ACHN (cell line): ENCODE data around the gene TMEM35B.
"Not testable (repeated sequence)": the region's sequence is repeated elsewhere in the genome, so short reads cannot be mapped to it uniquely, and the experiment has no call there.

Experiments
- DNase-seq: peaks from one replicate; pipeline ENCODE4 v3.0.0-alpha.2; 2015
- in situ Hi-C: cut with HindIII; loops from 2 replicates; pipeline ENCODE4 v1.10.0; 2017; ENCODE audit warnings: low sequenced_read_pairs, low pct_ligation_motif_present, low pct_unique_long_range_greater_than_20kb

The TMEM35B gene

DNA sequence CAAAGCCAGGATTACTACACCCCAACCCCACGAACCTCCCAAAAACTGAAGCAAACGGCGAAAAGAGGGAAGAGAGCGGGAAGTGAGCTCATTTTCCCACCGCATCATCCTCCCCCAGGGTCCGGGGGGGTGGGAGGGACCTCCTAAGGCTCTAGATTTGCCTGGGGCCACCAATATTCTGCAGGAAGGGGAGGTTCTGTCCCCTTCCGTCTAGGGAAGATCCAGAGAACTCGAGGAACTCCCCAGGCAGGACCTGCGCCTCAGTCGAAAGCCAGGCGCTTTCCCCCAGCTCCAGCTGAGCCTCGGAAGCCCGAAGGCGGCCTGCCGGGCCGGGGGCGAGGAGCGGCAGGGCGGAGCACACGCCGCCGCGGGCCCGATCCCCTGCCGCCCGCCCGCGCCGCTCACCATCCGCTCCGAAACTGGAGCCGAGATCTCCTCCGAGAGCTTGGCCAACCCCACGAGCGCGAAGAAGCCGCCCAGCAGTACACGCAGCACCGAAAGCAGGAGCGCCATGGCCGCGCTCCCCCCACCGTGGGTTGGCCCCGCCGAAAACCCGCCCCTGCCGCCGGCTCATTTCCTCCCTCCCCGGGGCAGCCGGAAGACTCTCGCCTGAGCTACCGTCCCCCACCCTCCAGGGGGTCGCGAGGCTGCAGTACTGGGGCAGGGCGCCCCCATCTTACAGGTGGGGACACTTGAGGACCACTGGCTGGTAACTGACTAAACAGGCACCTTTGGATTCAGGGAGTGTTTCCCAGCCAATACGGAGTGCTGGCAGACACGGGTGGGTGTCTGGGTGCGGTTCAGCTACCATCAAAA is at the start of gene TMEM35B:
TSS of gene TMEM35B (minus strand) at position 555 of the 816 bp plus-strand sequence. CDS start at position 513, 42 bp downstream.
- DNase-seq, result peak; percentile 51
- in situ Hi-C loops, result no loop called here

DNA sequence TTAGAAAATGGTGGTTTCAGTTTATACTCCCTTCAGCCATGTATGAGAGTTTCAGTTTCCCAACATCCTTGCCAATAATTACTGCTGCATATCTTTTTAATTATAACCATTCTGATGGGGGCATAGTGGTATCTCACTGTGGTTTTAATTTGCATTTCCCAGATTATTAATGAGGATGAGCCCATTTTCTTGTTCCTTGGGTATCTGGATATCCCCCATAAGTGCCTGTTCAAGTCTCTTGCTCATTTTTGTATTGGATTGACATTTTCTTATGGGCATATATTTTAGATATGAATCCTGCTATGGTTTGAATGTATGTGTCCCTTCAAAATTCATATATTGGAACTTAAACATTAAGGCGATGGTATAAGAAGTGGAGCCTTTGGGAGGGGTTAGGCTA is 48.2 kb upstream of the TMEM35B start:
- in situ Hi-C loops, result no loop called here

DNA sequence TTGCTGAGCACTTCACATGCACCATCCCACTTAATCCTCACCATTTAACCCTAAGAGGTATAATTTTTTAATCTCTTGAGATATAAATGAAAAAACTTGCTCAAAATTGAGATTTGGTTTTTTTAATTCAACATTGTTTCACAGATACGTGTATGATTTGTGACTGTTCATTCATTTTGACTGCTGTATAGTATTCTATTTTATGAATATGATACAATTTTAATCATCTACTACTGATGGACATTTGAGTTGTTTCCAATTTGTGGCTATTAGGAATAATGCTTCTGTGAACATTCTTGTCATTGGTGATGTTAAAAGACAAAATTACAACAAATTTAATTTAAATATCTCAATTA is 47.2 kb upstream of the TMEM35B start:
- in situ Hi-C loops, result no loop called here

More for the DNA sequence above, 48.2 kb upstream of the TMEM35B start:
- DNase-seq, result no peak

DNA sequence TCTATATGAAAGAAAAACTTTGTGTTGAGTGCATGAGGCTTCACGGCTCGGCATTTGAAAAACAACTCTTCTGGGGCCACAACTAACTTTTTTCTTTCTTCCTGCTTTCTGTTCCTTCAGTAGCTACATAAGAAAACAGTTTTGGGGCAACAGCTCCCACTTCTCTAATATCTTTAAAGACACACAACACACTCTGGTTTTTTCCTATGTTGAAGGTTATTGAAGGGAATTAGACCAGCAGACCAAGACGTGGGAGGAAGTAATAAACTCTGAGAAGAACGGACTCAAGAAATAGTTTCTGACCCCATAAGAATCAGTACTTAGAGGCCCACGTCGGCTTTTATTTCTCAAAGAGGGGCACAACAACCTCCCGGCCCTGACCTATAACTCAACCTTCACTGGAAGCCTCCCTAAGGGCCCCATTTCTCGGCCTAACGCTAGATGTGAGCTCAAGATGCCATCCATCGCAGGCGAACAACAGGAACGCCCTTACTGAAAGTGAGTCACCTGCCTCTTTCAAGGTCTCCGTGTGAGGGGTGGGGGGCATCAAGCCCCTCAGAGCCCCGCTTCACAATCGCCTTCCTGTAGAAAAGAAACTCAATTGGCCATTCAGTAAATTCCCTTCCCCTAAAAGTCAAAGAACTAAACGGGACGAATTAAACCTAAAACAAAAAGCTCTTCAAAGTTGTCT is 45.8 kb upstream of the TMEM35B start:
- DNase-seq, result peak; percentile 47
- in situ Hi-C loops, result no loop called here

More for the DNA sequence above, 47.2 kb upstream of the TMEM35B start:
- DNase-seq, result no peak

DNA sequence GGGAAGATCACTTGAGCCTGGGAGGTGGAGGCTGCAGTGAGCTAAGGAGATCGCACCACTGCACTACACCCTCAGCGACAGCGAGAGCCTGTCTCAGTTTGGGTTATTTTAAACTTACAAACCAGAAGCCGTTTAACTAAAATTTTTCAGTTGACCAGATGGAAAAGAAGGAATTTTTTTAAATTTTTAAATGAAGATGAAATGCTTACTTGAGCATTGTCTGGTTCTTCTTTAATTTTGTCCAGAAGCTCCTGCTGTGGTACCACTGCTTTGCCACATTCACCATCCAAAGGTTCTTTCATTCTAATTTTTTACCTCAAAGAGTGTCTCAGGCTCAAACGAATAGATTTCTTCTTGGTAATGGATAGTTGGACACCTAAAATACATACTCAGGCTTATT is 45.2 kb upstream of the TMEM35B start:
- in situ Hi-C loops, result no loop called here
- no peak for DNase-seq

DNA sequence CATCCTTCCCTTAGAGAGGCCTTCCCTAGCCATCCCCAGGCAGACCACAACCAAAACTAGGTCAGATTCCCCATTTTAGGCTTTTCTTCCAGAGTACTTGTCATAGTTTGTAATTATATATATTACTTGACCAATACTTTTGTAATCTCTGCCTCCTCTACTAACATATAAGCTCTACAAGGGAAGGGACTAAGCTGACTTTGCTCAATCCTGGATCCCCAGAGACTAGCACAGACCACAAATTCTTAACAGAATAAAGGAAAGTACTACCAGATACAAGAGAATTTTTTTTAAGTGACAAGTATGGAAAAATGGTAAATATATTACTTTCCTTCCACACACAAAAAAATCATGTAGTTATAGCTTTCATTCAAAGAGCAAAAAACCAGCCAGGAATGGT is 44.6 kb upstream of the TMEM35B start:
- in situ Hi-C loops, result no loop called here

DNA sequence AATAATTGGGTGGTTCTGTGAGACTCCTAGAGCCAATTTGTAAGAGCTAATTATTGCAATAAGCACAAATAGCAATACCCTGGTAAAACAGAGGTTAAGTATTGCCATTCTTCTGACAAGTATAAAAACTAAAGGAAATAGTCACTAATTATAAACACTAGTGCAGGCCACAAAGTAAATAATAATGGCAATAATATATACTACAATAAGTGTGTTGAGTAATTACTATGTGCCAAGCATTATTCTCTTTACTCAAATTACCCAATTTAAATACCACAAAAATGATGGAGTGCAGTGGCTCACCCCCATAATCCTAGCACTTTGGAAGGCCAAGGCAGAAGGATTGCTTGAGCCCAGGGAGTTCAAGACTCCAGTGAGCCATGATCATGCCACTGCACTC is 31.3 kb upstream of the TMEM35B start:
- no peak for DNase-seq
- in situ Hi-C loops, result no loop called here

More for the DNA sequence above, 44.6 kb upstream of the TMEM35B start:
- no peak for DNase-seq

DNA sequence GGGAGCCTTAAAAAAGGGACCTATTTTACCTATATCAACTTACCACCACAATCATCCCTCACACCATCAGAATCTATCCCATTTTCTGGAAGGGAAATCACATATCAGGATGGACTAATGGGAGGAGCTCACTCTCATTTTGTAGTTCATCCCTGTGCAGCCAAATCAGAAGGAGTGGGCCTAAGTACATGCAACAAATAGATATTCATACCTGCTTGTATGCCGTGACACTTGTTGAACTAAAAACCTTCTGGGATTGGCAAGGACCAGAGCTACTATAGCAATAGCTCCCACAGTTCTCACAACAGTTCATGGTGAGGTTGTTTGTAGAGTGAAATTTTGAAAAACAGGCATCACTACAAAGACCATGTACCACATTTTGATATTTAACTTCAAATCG is 29.3 kb upstream of the TMEM35B start:
- no peak for DNase-seq
- in situ Hi-C loops, result no loop called here

DNA sequence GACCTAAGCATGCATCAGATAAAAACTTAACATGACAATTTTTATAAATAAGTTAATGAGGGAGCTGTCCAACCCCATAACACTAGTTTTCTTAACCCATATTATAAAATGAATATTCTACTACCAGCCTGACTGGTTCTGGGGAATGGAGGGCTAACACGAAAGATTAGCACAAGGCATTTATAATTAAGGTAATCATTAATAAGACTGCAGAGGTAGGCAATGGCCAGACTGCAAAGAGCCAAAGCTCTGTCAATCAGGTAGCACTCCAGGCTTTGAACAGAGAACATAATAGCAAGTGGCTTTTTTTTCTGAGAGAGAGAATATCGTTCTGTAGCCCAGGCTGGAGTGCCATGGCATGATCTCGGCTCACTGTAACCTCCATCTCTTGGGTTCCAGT is 20.6 kb upstream of the TMEM35B start:
- in situ Hi-C loops, result no loop called here
- no peak for DNase-seq

DNA sequence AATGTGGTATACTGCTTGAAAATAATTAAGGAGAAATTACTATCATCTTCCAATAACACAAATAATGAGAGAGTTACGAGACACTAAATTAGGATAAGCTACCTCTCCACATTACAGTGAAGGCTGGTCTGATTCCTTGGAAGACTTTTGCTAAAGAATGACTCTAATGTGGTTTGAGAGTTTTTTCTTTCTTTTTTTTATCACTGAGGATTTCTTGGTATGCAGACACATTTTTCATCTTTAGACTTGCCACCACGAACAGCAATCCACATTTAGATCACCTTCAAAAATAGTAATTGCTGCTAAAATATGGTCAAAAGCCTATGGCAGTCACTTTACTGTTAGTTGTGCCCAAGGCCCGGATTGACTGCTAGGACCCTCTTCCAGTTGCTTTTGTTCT is 16.6 kb upstream of the TMEM35B start:
- in situ Hi-C loops, result no loop called here
- DNase-seq, result no peak

DNA sequence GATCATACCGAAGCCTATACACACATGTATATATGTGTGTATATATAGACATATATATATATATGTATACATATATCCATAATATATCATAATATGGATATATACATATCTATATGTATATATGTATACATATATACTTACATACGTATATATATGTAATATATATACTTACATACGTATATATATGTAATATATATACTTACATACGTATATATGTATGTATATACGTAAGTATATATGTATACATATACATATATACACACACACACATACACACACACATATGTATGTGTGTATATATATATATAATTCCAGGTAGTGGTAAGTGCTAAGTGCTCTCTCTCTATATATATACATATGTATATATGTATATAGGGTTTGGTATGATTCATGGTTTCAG is 9.7 kb upstream of the TMEM35B start:
- in situ Hi-C loops, result no loop called here
- DNase-seq, result no peak

DNA sequence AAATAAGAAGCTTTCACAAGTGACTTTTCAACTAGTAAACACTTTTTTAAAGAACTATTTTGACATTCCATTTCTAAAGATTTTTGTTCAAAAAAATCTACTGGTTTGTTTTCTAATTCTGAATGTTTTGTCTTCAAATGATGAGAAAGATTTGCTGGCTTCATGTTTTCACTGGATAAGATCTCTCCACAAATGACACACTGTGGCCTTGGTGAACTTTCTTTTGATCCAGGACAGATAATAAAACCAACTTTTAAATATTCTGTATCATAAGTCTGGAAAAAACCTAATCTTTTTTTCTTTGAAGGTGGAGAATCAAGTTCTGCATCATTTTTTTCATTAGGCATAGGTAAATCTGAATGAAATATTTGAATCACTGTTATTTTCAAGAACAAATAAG is 3.4 kb upstream of the TMEM35B start:
- no peak for DNase-seq
- in situ Hi-C loops, result no loop called here

DNA sequence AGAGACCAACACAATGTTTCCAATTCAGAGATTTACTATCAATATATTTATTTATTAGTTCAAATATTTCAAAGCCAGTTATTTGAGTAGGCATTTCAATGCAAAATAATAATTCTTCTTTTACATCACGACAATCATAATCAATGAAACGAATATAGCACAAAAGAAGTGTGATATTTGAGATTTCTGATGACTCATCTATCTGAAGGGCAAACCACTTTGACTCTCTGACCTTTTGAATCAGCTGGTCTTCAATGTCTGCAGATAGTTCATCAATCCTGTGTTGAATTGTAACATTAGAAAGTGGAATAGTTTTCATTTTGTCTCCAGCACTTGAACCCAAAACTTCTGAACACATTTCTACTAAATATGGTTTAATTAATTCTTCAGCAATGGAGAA is 3.0 kb upstream of the TMEM35B start:
- in situ Hi-C loops, result no loop called here
- DNase-seq, result no peak

DNA sequence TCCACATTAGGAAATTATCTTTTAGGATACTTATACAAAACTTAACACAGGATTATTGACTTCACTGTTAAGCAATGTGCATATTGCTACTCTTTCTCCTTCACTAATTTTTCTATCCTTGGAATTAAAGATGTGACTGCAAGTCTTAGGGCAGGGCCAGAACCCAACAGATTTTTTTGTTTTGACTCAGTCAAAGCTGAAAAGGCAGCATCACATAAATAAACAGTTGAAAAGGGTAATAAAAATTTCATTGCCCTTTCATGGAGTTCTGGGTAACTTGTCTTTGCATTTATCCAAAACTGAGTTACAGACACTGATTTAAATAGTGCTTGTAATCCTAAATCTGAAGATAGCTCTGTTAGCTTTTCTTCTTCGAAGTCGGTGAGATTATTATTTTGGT is 1.9 kb upstream of the TMEM35B start:
- in situ Hi-C loops, result no loop called here
- no peak for DNase-seq

DNA sequence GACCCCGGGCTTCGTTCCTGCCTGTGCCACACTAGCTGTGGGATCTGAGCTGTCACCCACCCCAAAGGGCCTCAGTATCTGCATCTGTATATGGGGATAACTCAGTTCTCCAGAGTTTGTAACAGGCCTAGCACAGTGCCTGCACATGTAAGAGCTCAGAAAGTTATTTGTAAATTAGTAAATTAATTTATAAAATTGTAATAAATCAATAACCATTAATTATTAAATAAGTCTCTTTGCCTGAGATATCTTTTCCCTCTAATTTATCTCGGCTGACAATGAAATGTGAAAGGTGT is 410 bp upstream of the TMEM35B start:
- DNase-seq, in situ Hi-C loops: not testable (repeated sequence)

DNA sequence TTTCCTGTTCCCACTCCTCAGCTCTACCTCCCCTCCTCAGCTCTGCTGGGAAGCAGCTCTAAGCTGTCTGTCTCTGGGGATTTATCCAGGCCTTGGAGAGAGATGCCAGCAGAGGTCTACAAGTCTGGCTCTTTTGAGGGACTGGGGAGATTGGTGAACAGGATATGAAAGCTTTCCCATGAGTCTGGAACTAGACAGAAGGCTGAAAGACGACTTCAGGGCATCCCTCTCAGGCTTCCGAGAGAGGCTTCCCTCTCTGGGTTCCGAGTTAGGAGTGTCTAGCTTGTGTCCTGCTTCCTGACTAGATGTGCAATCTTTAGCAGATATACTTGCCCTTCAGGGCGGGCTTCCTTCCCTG is 733 bp downstream of the TMEM35B start:
- in situ Hi-C loops, result no loop called here
- peak; percentile 16 for DNase-seq

DNA sequence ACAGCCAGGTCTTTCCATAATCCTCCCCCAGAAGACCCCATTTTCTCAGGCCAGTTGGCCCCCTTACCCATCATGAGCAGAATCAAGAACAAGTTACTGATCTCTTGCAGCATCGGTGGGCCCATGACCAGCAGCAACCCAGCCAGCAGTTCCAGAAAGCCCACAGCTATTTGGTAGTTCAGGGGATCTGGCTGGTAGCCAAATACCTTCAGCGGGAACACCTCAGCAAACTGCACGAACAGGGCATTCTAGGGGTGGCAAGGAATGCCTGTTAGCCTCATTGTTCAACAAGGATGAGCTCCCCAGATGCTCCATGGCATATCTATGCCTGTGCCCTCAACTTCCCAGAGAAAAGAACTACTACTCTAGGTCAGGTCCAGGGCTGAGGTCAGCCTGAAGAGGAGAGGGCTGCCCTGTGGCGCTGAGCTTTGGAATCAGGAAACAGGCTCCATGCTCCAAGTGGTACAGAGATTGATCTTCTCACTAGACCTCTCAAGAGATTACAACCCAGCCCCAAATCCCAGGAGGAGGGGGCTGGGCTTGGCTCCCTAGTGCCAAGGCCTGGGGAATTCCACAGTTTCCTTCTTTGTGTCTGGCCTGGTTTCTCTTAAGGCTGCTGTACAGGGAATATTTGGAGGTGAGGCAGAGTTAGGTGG is 1.3 kb downstream of the TMEM35B start:
- in situ Hi-C loops, result no loop called here
- no peak for DNase-seq

DNA sequence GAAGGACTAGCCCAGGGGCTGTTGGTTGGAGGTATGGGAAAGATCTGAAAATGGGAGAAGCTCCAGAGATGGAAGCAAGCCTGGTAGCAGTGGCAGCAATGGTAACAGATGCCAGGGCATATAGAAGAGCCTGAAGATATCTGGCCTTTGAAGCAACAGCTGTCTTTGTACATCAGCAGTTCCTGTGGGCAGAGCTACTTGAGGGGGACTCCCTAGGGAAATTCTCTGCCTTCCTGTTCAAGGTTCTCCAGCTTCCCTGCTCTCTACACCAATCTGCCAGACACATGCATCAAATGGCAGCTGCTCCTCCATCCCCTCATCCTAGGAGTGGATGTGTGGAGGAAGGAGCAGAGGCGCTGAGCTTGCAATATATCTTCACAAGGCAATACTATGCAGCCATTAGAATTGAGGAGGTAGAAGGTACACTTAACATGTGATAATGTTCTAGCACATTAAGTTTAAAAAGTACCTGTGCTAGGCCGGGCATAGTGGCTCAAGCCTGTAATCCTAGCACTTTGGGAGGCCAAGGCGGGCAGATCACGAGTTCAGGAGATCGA is 2.2 kb downstream of the TMEM35B start:
- no peak for DNase-seq

DNA sequence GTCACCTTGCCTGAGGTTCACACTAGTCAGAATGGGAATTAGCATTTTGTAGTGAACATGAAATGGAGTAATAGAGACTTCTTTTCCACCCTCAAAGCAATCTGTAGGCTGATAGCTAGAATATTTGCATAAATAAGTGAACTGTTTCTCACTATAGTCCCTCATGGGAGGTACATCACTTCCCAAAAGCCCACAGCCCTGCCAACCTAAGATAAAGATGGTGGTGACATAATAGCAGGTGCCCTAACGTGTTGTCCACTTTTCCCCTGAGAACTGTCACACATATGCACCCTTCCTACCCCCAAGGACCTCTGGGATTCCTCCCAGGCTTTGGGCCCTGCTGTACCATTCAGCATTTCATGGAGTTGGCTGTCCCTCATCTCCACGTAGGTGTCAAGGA is 4.4 kb downstream of the TMEM35B start:
- no peak for DNase-seq
- in situ Hi-C loops, result no loop called here

More for the DNA sequence above, 2.2 kb downstream of the TMEM35B start:
- in situ Hi-C loops, result no loop called here

DNA sequence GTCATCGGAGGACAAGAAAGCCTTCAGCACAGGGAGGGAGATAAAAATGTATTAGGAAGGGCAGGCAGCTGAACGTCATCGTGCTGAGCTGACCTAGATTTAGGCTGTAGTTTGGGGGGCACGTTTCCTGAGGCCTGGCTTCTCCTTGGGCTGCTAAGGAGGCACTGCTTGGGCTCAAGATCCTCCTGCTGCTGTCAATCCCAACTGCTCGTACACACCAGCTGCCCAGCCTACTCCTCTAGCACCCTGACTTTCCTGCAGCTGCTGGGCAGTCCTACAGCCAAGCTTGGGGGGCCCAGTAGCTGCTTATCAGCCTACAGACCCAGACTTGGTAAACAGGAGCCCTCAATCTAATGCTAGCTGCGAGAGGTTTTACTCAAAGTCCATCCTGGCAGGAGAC is 6.2 kb downstream of the TMEM35B start:
- DNase-seq, result no peak
- in situ Hi-C loops, result no loop called here
